SKM-1 (cell line): ENCODE results near the gene GSG1L.

Experiments
- DNase-seq: peaks from one replicate; lab custom pipeline; 2025; ENCODE audit not compliant: unreplicated experiment; lab: John Stamatoyannopoulos, UW

GSG1L gene

GRCh38 chr16:27862953-27863352 lies 200.6 kb downstream of the GSG1L start:
- DNase-seq, result no peak

GRCh38 chr16:27860091-27860490 lies 203.4 kb downstream of the GSG1L start:
- DNase-seq, result no peak

DNA sequence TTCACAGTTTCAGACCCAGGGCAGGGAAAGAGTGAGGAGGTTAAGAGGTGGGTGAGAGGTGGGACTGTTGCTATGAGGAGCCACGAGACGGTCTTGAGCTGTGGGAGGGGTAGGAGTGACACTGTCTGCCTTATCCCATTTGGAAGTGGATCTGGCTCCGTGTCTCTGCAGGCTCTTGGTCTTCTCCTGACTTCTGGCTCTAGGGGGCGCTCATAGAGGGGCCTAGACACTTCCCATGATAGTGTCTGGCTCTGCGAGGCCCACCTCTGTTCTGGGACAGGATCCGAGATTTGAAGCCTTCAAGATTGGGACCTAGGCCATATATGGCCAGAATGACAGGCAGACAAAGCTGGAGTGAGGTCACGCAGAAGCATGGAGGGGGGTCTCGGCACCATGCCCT lies 204.5 kb downstream of the GSG1L start:
- no peak for DNase-seq

DNA sequence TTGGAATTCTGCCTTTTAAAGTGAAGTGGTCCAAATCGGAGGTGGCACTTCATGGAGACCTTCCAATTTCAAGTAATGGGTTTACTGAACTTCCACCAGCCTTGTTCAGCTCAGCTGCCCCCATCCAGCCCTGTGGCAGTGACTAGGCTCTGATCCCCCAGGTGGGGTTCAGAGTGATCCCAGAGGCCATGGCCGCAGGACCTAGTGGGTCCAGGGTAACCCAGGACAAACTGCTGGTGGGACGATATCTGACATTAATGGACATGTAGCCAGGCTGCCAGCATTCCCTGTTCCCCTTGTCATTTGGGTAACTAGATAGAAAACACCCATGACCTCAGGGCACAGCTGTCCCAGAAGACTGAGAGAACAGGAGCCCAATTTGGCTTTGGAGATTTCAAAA lies 209.9 kb downstream of the GSG1L start:
- no peak for DNase-seq

GRCh38 chr16:27853101-27853500 lies 210.4 kb downstream of the GSG1L start:
- DNase-seq, result no peak

DNA sequence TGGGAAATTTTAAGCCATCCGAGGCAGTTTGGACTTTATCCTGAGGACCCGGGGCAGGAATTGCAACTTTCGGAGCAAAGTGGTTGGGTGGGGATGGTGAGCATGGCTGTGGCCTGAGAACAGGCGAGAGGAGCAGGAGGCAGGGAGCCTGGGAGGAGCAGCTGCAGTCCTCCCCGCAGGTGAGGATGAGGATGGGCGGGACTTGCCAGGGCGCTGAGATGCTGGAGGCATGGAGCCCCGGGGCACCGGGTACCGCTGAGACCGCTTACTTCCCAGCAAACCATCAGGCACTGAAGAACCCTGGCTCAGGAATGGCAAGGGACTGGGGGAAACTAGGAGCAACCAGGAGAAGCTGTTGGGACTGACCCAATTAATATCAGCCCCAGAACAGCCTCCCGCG lies 210.8 kb downstream of the GSG1L start:
- no peak for DNase-seq

- DNase-seq, result no peak
These were observed 211.4 kb downstream of the GSG1L start for GRCh38 chr16:27852116-27852515.

DNA sequence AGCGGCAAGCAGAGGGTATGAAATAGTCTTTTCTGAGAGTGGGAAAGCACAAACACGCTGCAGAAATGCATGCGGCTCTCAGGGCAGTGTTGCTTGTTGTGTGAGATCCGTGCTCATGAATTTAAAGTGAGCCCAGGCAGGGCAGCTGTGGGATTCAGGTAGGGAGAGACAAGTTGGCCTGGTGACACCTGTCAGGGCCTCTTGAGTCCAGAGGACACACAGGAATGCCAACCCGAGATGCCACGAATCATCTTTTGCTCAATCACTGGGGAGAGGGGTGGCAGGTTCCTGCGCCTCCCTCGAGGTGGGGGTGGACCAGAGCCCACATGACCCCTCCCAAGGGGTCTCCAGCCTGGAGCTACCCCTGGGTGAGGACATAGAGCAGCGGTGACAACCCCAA lies 211.9 kb downstream of the GSG1L start:
- no peak for DNase-seq

DNA sequence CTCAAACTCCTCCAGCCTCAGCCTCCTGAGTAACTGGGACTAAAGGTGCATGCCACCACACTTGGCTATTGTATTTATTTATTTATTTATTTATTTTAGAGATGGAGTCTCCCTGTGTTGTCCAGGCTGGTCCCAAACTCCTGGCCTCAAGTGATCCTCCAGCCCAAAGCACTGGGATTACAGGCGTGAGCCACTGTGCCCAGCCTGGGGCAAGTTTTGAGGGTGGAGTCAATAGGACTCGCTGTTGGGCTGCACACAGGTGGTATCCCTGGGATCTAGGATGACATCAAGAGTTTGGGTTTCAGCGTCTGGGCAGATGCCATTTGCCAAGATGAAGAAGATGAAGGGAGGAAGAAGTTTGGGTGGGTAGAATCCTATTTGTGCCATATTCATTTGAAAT lies 213.9 kb downstream of the GSG1L start:
- DNase-seq, result no peak

GRCh38 chr16:27847030-27847550 lies 216.4 kb downstream of the GSG1L start:
- no peak for DNase-seq

GRCh38 chr16:27844826-27845225 lies 218.7 kb downstream of the GSG1L start:
- DNase-seq, result no peak

DNA sequence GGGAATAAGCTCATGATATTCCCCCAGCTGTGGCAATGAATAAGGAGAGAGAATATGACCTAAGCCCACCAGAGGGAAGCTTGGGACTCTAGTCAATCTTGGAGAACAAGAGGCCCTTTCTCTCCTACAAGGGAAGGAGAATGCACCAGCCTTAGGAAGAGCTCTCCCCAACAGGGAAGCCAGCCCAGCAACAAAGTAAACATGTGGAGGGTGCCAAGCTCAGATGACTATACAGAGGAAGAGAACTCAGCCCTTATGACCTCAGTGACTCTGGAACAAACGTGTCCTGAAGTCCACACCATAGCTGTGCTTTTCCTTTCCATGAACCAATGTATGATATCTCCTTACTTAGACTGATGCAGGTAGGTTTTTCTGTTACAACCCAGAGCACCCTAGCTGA lies 219.7 kb downstream of the GSG1L start:
- DNase-seq, result no peak

DNA sequence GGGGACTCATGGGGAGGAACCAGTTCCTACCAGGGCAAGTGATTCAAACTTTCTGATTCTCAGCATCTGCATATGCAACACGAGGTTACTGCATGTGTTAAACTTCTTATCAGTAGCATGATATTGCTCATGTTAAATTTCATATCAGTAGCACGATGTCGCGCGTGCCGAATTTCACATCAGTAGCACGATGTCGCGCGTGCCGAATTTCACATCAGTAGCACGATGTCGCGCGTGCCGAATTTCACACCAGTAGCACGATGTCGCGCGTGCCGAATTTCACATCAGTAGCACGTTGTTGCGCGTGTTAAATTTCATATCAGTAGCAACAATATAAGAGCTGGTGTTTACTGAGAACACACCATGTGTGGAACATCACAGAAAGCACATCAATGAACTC lies 221.6 kb downstream of the GSG1L start:
- no peak for DNase-seq

- no peak for DNase-seq
These were observed 222.3 kb downstream of the GSG1L start for GRCh38 chr16:27841061-27841801.

GRCh38 chr16:27840311-27841060 lies 223.0 kb downstream of the GSG1L start:
- DNase-seq, result no peak

- DNase-seq, result no peak
These were observed 224.1 kb downstream of the GSG1L start for GRCh38 chr16:27839419-27839818.

DNA sequence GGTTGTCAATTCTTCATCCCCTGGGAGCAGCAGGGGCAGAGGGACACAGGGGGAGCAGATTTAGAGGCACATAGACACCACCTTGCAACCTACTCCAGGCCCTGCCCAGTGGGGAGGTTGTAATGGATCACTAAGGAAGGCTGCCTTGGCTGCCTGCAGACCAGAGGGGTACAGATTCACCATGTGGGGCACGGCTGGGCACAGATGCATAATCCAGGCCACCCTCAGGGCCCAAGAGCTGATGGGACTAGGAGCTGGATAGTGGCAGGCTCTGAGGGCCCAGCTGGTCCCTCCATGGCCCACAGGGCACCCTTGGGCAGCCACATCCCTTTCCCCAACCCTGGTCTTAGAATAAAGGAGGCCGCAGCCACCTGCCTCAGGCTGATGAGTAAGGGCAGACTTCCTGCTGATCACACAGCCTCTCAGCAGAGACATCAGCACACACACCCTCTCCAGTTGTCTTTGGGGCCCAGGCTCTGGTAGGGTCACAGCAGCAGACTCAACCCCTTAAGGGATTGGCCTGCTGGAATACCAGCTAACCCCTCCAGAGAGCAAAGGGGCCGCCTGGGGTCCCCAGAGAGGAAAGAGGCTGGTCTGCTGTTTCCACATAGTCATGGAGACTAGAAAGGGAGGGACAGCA lies 224.9 kb downstream of the GSG1L start:
- no peak for DNase-seq

DNA sequence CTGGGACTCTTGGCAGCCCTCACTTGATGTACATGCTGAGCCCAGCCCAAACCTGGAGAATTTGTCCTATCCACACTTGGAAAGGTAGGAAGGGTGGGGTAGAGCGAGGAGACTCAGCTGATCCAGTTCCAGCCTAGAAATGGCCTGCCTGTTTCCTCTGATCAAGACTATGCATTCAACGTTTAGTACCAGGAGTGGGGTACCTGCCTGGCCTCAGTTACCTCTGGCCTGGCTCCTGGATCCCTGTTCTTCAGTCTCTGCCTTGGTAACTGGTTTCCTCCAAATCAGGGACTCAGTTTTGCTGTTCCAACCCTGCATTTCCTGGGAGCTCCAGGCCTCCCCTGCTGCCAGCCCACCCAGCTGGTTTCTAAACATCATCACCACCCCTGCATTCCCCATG lies 233.5 kb downstream of the GSG1L start:
- DNase-seq, result no peak

DNA sequence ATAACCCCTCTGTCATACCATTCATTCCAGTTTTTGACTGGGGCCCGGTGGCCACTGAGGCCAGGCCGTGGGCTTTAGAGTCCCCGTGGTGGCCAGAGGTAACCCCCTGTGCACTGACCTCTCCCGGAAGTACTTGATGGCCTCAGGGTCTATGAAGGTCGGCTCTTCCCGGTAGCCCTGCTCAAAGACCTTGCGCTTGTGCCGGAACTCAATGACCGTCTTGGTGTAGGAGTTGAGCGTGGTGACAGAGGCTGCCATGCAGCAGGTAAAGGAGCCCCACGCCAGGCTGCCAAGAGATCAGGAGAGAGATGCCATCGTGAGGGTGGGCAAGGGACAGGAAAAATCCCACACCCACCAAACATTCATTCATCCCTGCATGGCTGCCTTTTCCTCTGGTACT lies 234.8 kb downstream of the GSG1L start:
- no peak for DNase-seq

- no peak for DNase-seq
These were observed 235.7 kb downstream of the GSG1L start for GRCh38 chr16:27827765-27828164.

- no peak for DNase-seq
These were observed 236.6 kb downstream of the GSG1L start for GRCh38 chr16:27826893-27827289.
